Kidney (tissue), 14 donors: ENCODE data around the gene LIMS2. TPM values are rescaled to one million over a fixed set of nuclear protein-coding genes. Genes with fewer than 3 reads are reported as not detected.

Experiments
- DNase-seq, 5 donors: peaks; one replicate each; pipeline ENCODE4 v3.0.0-alpha.2; 2013 to 2020
- FAIRE-seq: peaks from 2 replicates; lab custom pipeline; 2012; peaks lifted over from hg19 to GRCh38; lab: Jason Lieb, UNC
- H3K27ac ChIP-seq, 2 donors: one replicate each; pipeline ENCODE4 v1.7.0; 2013; ENCODE audit warnings: low read depth in 2 of 2, low read length in 2 of 2, inconsistent platforms in 1 of 2
- H3K27me3 ChIP-seq: one replicate; pipeline ENCODE4 v1.7.1; 2013; ENCODE audit warnings: low read length, inconsistent platforms; ENCODE audit not compliant: control insufficient read depth, insufficient read depth
- H3K36me3 ChIP-seq, 3 donors: one replicate each; pipeline versions ENCODE4 v1.7.0 to v1.7.1; 2013; ENCODE audit warnings: low read length in 3 of 3, control low read depth in 1 of 3, inconsistent platforms in 1 of 3; ENCODE audit not compliant: insufficient read depth in 3 of 3, control insufficient read depth in 2 of 3
- H3K4me1 ChIP-seq, 3 donors: one replicate each; pipeline versions ENCODE4 v1.7.0 to v1.7.1; 2013; ENCODE audit warnings: low read length in 3 of 3, inconsistent platforms in 1 of 3, low read depth in 1 of 3; ENCODE audit not compliant: control insufficient read depth in 2 of 3, insufficient read depth in 2 of 3
- H3K4me3 ChIP-seq, 3 donors: one replicate each; pipeline versions ENCODE4 v1.7.0 to v1.8.1; 2013; ENCODE audit warnings: low read length in 3 of 3, control low read depth in 1 of 3, inconsistent platforms in 1 of 3
- H3K9ac ChIP-seq, 3 donors: one replicate each; pipeline versions ENCODE4 v1.7.0 to v1.7.1; 2013; ENCODE audit warnings: low read length in 3 of 3, control low read depth in 1 of 3, inconsistent platforms in 1 of 3
- H3K9me3 ChIP-seq, 3 donors: one replicate each; pipeline versions ENCODE4 v1.7.0 to v1.7.1; 2013; ENCODE audit warnings: low read length in 3 of 3, control low read depth in 1 of 3, inconsistent platforms in 1 of 3; ENCODE audit not compliant: control insufficient read depth in 2 of 3, insufficient read depth in 1 of 3
- CTCF ChIP-seq: IDR thresholded peaks from 3 replicates; pipeline ENCODE4 v1.5.1; 2012; ENCODE audit warnings: mild to moderate bottlenecking, moderate library complexity, borderline replicate concordance; ENCODE audit not compliant: insufficient read depth; ENCODE audit errors: extremely low read depth
- intact Hi-C: fragments of 100-400 bp; cut with DNase I; formaldehyde crosslinking; loops from one replicate; pipeline ENCODE4 v1.11.1; 2022
- polyA plus RNA-seq: library from polyadenylated mRNA; stranded (reverse); fragments of 350-450 nt; fragmentation: Illumina TruSeq; extraction: RNeasy Lipid Tissue Mini Kit (QIAGEN cat#74804); gene quantifications from one replicate; pipeline ENCODE4 v1.2.3, GENCODE V29; 2014; ENCODE audit warnings: low read depth, low replicate concordance; ENCODE audit not compliant: insufficient read depth
- total RNA-seq: library from RNA; stranded (reverse); fragmentation: NEBNext Ultra II Directional; extraction: Animal tissue kit (Norgen Biotek cat#: 25700); gene quantifications from one replicate; pipeline ENCODE4 v1.2.1, GENCODE V29; 2021
- donor health status: control.
- donor health status: control.
- donor health status: control.
- donor health status: control.
- donor health status: control.
- donor health status: DM: yes; HTN: yes; CAD: no.
- donor health status: Normal renal cell carcinoma (clear cell type).

The LIMS2 gene
- total and polyA plus RNA-seq, 2 donors from 2014 or later = 101 to 107 TPM

- no peaks in the 10 kb centered on the region for H3K9me3 ChIP-seq
- no peak overlapping the region for H3K9ac ChIP-seq
- TF ChIP-seq CTCF = no peak
- H3K4me1 ChIP-seq = no peaks in the 10 kb centered on the region
- no peaks in the 10 kb centered on the region for H3K27me3 ChIP-seq
- H3K4me3 ChIP-seq = no peak overlapping the region
- DNase-seq (peak in 1 of 5 donors; percentile 5), FAIRE-seq (no peak)
- intact Hi-C loops = no loop called here
- no peak overlapping the region for H3K27ac ChIP-seq
- H3K36me3 ChIP-seq = peaks cover 0 to 3% (median 0%) of the 10 kb centered on the region in 3 donors
Measured at GRCh38 chr2:127589358-127589757, 86.0 kb downstream of the LIMS2 start.

Other genes starting within 250 kb of the LIMS2 start
- 35.8 TPM for gene IWS1, start 149.0 kb downstream of the LIMS2 start, total RNA-seq
- gene IWS1, start 149.0 kb downstream of the LIMS2 start, polyA plus RNA-seq = 29.8 TPM
- 11.0 TPM for gene MYO7B, start 139.8 kb downstream of the LIMS2 start, total RNA-seq
- gene MYO7B, start 139.8 kb downstream of the LIMS2 start, polyA plus RNA-seq = 22.2 TPM
- gene GPR17, start 29.4 kb downstream of the LIMS2 start, total RNA-seq = 0.50 TPM
- 0.39 TPM for gene GPR17, start 29.4 kb downstream of the LIMS2 start, polyA plus RNA-seq
- gene SFT2D3, start 26.0 kb upstream of the LIMS2 start, total RNA-seq = 9.3 TPM
- 5.1 TPM for gene SFT2D3, start 26.0 kb upstream of the LIMS2 start, polyA plus RNA-seq
- gene WDR33, start 135.6 kb upstream of the LIMS2 start, total RNA-seq = 60.2 TPM
- 19.8 TPM for gene WDR33, start 135.6 kb upstream of the LIMS2 start, polyA plus RNA-seq
- gene POLR2D, start 182.6 kb upstream of the LIMS2 start, total RNA-seq = 21.5 TPM
- 7.9 TPM for gene POLR2D, start 182.6 kb upstream of the LIMS2 start, polyA plus RNA-seq
- gene AMMECR1L, start 210.4 kb upstream of the LIMS2 start, total RNA-seq = 16.4 TPM
- 6.3 TPM for gene AMMECR1L, start 210.4 kb upstream of the LIMS2 start, polyA plus RNA-seq